GM23338 (cell line): Measurements from ENCODE around the gene SPECC1L. TPM values are rescaled to one million over a fixed set of nuclear protein-coding genes. Genes with fewer than 3 reads are reported as not detected.

ENCODE experiments used
- ATAC-seq: fragments of 200-7000 bp; cut with Tn5 transposase; 3 replicates; pipeline ENCODE4 v1.9.1; 2020
- DNase-seq: peaks from one replicate; pipeline ENCODE4 v3.0.0-alpha.2; 2015; ENCODE audit warnings: low spot score
- H2AFZ ChIP-seq: fragments of 200-600 bp; sonication (generic); 2 replicates; pipeline ENCODE4 v1.8.0; 2016; ENCODE audit warnings: antibody characterized with exemption, mild to moderate bottlenecking, moderate library complexity
- H3F3A ChIP-seq: fragments of 200-600 bp; sonication (generic); replicated peaks from 2 replicates; pipeline ENCODE4 v1.8.0; 2017; ENCODE audit warnings: antibody characterized with exemption, mixed run types, low read depth
- H3K27ac ChIP-seq: fragments of 200-600 bp; sonication (generic); 2 replicates; pipeline ENCODE4 v1.6.1; 2016; ENCODE audit warnings: low read depth
- H3K27me3 ChIP-seq: fragments of 200-600 bp; sonication (generic); 2 replicates; pipeline ENCODE4 v1.8.0; 2016; ENCODE audit warnings: mild to moderate bottlenecking, mixed run types, moderate library complexity; ENCODE audit not compliant: insufficient read depth
- H3K36me3 ChIP-seq: fragments of 200-600 bp; sonication (generic); 2 replicates; pipeline ENCODE4 v1.8.0; 2016; ENCODE audit warnings: mild to moderate bottlenecking; ENCODE audit not compliant: insufficient read depth
- H3K4me1 ChIP-seq: fragments of 200-600 bp; sonication (generic); 2 replicates; pipeline ENCODE4 v1.8.0; 2016; ENCODE audit warnings: mild to moderate bottlenecking, moderate library complexity; ENCODE audit not compliant: insufficient read depth
- H3K4me2 ChIP-seq: fragments of 200-600 bp; sonication (generic); 2 replicates; pipeline ENCODE4 v1.7.1; 2017; ENCODE audit warnings: mixed run types
- H3K4me3 ChIP-seq: fragments of 200-600 bp; sonication (generic); 2 replicates; pipeline ENCODE4 v1.6.1; 2016; ENCODE audit warnings: mixed run types
- H3K79me2 ChIP-seq: fragments of 200-600 bp; sonication (generic); replicated peaks from 2 replicates; pipeline ENCODE4 v1.8.0; 2017; ENCODE audit warnings: mild to moderate bottlenecking; ENCODE audit not compliant: insufficient read depth
- H3K9me2 ChIP-seq: fragments of 200-600 bp; sonication (generic); 2 replicates; pipeline ENCODE4 v1.8.0; 2017; ENCODE audit not compliant: insufficient read depth
- H4K20me1 ChIP-seq: fragments of 200-600 bp; sonication (generic); replicated peaks from 2 replicates; pipeline ENCODE4 v1.8.0; 2017; ENCODE audit warnings: mild to moderate bottlenecking; ENCODE audit not compliant: insufficient read depth
- H3K27ac Mint-ChIP-seq: 2 replicates; pipeline ENCODE4 v1.8.0; 2020; ENCODE audit warnings: inconsistent platforms, mild to moderate bottlenecking, moderate library complexity, mixed read lengths
- H3K27me3 Mint-ChIP-seq: 3 replicates; pipeline ENCODE4 v1.8.0; 2022; ENCODE audit warnings: low read depth, mild to moderate bottlenecking, moderate library complexity, mixed read lengths, inconsistent platforms; ENCODE audit not compliant: insufficient read depth, poor library complexity
- H3K36me3 Mint-ChIP-seq: 3 replicates; pipeline ENCODE4 v1.8.0; 2021; ENCODE audit warnings: low read depth, mild to moderate bottlenecking, inconsistent platforms, moderate library complexity, mixed read lengths
- H3K4me1 Mint-ChIP-seq: 3 replicates; pipeline ENCODE4 v1.8.0; 2020; ENCODE audit warnings: mild to moderate bottlenecking, inconsistent platforms, mixed read lengths
- H3K4me3 Mint-ChIP-seq: 3 replicates; pipeline ENCODE4 v1.8.0; 2021; ENCODE audit warnings: moderate library complexity, mild to moderate bottlenecking, inconsistent platforms, mixed read lengths
- H3K9me3 Mint-ChIP-seq: 3 replicates; pipeline ENCODE4 v1.8.0; 2020; ENCODE audit warnings: moderate library complexity, mild to moderate bottlenecking, inconsistent platforms, mixed read lengths
- CREB1 ChIP-seq: fragments of 250-450 bp; sonication (Bioruptor Pico); IDR thresholded peaks from 2 replicates; pipeline ENCODE4 v1.5.0; 2020; ENCODE audit warnings: low read depth, mild to moderate bottlenecking, moderate library complexity
- ETS1 ChIP-seq: IDR thresholded peaks from 2 replicates; pipeline ENCODE4 v1.6.1; 2016; ENCODE audit warnings: antibody characterized with exemption
- JUNB ChIP-seq: IDR thresholded peaks from one replicate; pipeline ENCODE4 v1.6.1; 2016; ENCODE audit warnings: antibody characterized with exemption; ENCODE audit not compliant: unreplicated experiment
- POLR2AphosphoS5 ChIP-seq: IDR thresholded peaks from 2 replicates; pipeline ENCODE4 v1.6.1; 2016; ENCODE audit warnings: antibody characterized with exemption, low read depth
- ZNF114 ChIP-seq: fragments of 250-450 bp; sonication (Bioruptor Pico); IDR thresholded peaks from 2 replicates; pipeline ENCODE4 v1.5.0; 2020; ENCODE audit warnings: mild to moderate bottlenecking, moderate library complexity
- ZNF331 ChIP-seq: fragments of 250-450 bp; sonication (Bioruptor Pico); IDR thresholded peaks from 2 replicates; pipeline ENCODE4 v1.5.0; 2020; ENCODE audit warnings: low read depth, mild to moderate bottlenecking, moderate library complexity
- polyA plus RNA-seq: library from polyadenylated mRNA; unstranded; fragments of >200 nt; fragmentation: Nextera tagmentation; extraction: Ambion mirVana; gene quantifications from 2 replicates; pipeline ENCODE4 v1.2.1, GENCODE V29; 2016
- total RNA-seq: library from RNA; depleted of rRNA; stranded (reverse); fragments of >200 nt; shearing (Covaris generic); gene quantifications from 2 replicates; pipeline ENCODE4 v1.2.3, GENCODE V29; 2014
- TF ChIP-seq, protein P1 (sequence below): IDR thresholded peaks from one replicate; pipeline ENCODE4 v1.6.1; 2018; ENCODE audit warnings: antibody characterized with exemption; ENCODE audit not compliant: unreplicated experiment
- TF ChIP-seq, protein P2 (sequence below), 2 experiments: fragments of 200-600 bp in 1 of 2; sonication (generic) in 1 of 2; conservative IDR thresholded peaks; 2 replicates each; pipeline versions ENCODE4 v1.5.1 to v1.6.1; 2016 to 2017; ENCODE audit warnings: antibody characterized with exemption in 2 of 2, low read depth in 2 of 2, mild to moderate bottlenecking in 2 of 2, moderate library complexity in 1 of 2

SPECC1L gene
- total and polyA plus RNA-seq, 2 experiments from 2014 or later, result 24.3 to 44.7 TPM

- TF ChIP-seq POLR2AphosphoS5, result no peak
- no peak for TF ChIP-seq ETS1
Observed at GRCh38 chr22:24327832-24328231, 57.2 kb downstream of the SPECC1L start (continued).

GRCh38 chr22:24329453-24329852, 58.8 kb downstream of the SPECC1L start:
- Histone ChIP-seq H3K4me2 (no peak overlapping the region), H3F3A (no peaks in the 10 kb centered on the region), H3K79me2 (0 out of 2 replicates have a peak, but pooled peaks cover 6% of the 10 kb centered on the region), H4K20me1 (no peaks in the 10 kb centered on the region), H3K27ac (no peak overlapping the region), H3K9me2 (no peaks in the 10 kb centered on the region), H3K27me3 (no peaks in the 10 kb centered on the region), H3K36me3 (peaks cover 15% of the 10 kb centered on the region; the same call in 1 of the 2 replicates), H2AFZ (no peak overlapping the region), H3K4me1 (no peaks in the 10 kb centered on the region), H3K4me3 (no peak overlapping the region)
- Mint-ChIP-seq H3K4me1 (0 out of 3 replicates have a peak, but pooled peaks cover 2% of the 10 kb centered on the region), H3K4me3 (no peak overlapping the region), H3K27ac (no peak overlapping the region; the same call in 1 of the 2 replicates), H3K27me3 (peaks cover 2% of the 10 kb centered on the region), H3K9me3 (no peaks in the 10 kb centered on the region), H3K36me3 (peaks cover 44% of the 10 kb centered on the region)
- DNase-seq, result no peak
- no peak for TF ChIP-seq ZNF331 (CRISPR knock-in tag)
- ATAC-seq, result no peak

DNA sequence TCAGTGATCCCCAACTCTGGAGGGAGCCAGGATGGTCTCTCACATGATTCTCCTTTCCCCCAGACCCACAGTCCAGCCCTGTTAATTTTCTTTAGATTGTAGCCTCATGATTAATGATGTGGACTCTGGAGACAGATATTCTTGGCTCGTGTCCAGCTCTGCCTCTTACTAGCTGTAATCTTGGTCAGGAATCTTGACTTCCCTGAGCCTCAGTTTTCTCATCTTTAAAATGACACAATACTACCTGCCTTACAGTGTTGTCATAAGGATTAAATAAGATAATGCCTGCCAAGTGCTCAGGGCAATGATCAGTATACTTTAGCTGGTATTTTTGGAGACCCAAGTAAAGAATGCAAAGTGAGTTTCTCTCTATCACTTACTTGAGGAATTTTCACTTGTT, 60.0 kb downstream of the SPECC1L start:
- H3K36me3 Mint-ChIP-seq, result peaks cover 48% of the 10 kb centered on the region
- no peak overlapping the region for H3K4me2 ChIP-seq

More for the DNA sequence above, 60.0 kb downstream of the SPECC1L start:
- no peak for TF ChIP-seq ETS1
- no peak for TF ChIP-seq JUNB
- no peak for TF ChIP-seq POLR2AphosphoS5
- TF ChIP-seq CREB1 (CRISPR knock-in tag), result no peak
- no peak for TF ChIP-seq ZNF114 (CRISPR knock-in tag)
- TF ChIP-seq, protein P1, sequence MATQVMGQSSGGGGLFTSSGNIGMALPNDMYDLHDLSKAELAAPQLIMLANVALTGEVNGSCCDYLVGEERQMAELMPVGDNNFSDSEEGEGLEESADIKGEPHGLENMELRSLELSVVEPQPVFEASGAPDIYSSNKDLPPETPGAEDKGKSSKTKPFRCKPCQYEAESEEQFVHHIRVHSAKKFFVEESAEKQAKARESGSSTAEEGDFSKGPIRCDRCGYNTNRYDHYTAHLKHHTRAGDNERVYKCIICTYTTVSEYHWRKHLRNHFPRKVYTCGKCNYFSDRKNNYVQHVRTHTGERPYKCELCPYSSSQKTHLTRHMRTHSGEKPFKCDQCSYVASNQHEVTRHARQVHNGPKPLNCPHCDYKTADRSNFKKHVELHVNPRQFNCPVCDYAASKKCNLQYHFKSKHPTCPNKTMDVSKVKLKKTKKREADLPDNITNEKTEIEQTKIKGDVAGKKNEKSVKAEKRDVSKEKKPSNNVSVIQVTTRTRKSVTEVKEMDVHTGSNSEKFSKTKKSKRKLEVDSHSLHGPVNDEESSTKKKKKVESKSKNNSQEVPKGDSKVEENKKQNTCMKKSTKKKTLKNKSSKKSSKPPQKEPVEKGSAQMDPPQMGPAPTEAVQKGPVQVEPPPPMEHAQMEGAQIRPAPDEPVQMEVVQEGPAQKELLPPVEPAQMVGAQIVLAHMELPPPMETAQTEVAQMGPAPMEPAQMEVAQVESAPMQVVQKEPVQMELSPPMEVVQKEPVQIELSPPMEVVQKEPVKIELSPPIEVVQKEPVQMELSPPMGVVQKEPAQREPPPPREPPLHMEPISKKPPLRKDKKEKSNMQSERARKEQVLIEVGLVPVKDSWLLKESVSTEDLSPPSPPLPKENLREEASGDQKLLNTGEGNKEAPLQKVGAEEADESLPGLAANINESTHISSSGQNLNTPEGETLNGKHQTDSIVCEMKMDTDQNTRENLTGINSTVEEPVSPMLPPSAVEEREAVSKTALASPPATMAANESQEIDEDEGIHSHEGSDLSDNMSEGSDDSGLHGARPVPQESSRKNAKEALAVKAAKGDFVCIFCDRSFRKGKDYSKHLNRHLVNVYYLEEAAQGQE, result no peak
- TF ChIP-seq, protein P2, sequence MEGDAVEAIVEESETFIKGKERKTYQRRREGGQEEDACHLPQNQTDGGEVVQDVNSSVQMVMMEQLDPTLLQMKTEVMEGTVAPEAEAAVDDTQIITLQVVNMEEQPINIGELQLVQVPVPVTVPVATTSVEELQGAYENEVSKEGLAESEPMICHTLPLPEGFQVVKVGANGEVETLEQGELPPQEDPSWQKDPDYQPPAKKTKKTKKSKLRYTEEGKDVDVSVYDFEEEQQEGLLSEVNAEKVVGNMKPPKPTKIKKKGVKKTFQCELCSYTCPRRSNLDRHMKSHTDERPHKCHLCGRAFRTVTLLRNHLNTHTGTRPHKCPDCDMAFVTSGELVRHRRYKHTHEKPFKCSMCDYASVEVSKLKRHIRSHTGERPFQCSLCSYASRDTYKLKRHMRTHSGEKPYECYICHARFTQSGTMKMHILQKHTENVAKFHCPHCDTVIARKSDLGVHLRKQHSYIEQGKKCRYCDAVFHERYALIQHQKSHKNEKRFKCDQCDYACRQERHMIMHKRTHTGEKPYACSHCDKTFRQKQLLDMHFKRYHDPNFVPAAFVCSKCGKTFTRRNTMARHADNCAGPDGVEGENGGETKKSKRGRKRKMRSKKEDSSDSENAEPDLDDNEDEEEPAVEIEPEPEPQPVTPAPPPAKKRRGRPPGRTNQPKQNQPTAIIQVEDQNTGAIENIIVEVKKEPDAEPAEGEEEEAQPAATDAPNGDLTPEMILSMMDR (conservative IDR thresholded peaks at IDR 0.05; ENCODE audit: low read depth in 2 of 2), result no peak
- TF ChIP-seq ZNF331 (CRISPR knock-in tag), result no peak
- Mint-ChIP-seq H3K9me3 (no peaks in the 10 kb centered on the region), H3K4me1 (no peaks in the 10 kb centered on the region), H3K4me3 (no peak overlapping the region), H3K27me3 (peaks cover 2% of the 10 kb centered on the region), H3K27ac (no peak overlapping the region)
- H2AFZ ChIP-seq, result no peak overlapping the region
- H3K27me3 ChIP-seq, result no peaks in the 10 kb centered on the region
- no peak for DNase-seq
- no peak overlapping the region for H3K27ac ChIP-seq
- H4K20me1 ChIP-seq, result no peaks in the 10 kb centered on the region
- 0 out of 2 replicates have a peak, but pooled peaks cover 6% of the 10 kb centered on the region for H3K79me2 ChIP-seq
- H3K36me3 ChIP-seq, result peaks cover 15% of the 10 kb centered on the region; the same call in 1 of the 2 replicates
- ATAC-seq, result no peak
- no peak overlapping the region for H3K4me3 ChIP-seq
- H3F3A ChIP-seq, result no peaks in the 10 kb centered on the region; the same call in 1 of the 2 replicates
- no peaks in the 10 kb centered on the region for H3K9me2 ChIP-seq
- no peaks in the 10 kb centered on the region for H3K4me1 ChIP-seq
